ENCODE measurements around the gene GTF2F2.

- TF ChIP-seq GATA2 (IDR thresholded peaks at IDR 0.05; ENCODE audit: low read depth, low read length), result no peak
- no peak for TF ChIP-seq GATA3 (IDR thresholded peaks at IDR 0.05; ENCODE audit: low read depth, low read length)
These were observed 118.9 kb downstream of the GTF2F2 start for GRCh38 chr13:45238945-45239795.

All from SH-SY5Y (cell line).